GM18870 (cell line): ENCODE data around the gene DUSP7.
A peak's percentile ranks its signal among the peaks of the same experiment; 100 is the strongest.
"Not testable (repeated sequence)": the region's sequence is repeated elsewhere in the genome, so short reads cannot be mapped to it uniquely, and the experiment has no call there.

Experiments
- ATAC-seq: cut with Tn5 transposase; IDR thresholded peaks from one replicate; pipeline ENCODE4 v1.9.1; 2021; ENCODE audit warnings: moderate library complexity; ENCODE audit not compliant: unreplicated experiment

The DUSP7 gene

GRCh38 chr3:52049503-52049902 lies 6.9 kb downstream of the DUSP7 start:
- no peak for ATAC-seq

- no peak for ATAC-seq
Observed at GRCh38 chr3:52047295-52047960, 8.9 kb downstream of the DUSP7 start.

GRCh38 chr3:52046902-52047239 lies 9.5 kb downstream of the DUSP7 start:
- no peak for ATAC-seq

GRCh38 chr3:52046186-52046901 lies 10.0 kb downstream of the DUSP7 start:
- ATAC-seq: no peak

- no peak for ATAC-seq
Observed at GRCh38 chr3:52044869-52045619, 11.3 kb downstream of the DUSP7 start.

GRCh38 chr3:52043750-52044149 lies 12.6 kb downstream of the DUSP7 start:
- no peak for ATAC-seq

GRCh38 chr3:52043039-52043438 lies 13.3 kb downstream of the DUSP7 start:
- ATAC-seq: not testable (repeated sequence)

- no peak for ATAC-seq
Observed at GRCh38 chr3:52041118-52041731, 15.1 kb downstream of the DUSP7 start.

GRCh38 chr3:52040600-52040999 lies 15.8 kb downstream of the DUSP7 start:
- ATAC-seq: no peak

- ATAC-seq: no peak
Observed at GRCh38 chr3:52039846-52040245, 16.5 kb downstream of the DUSP7 start.

GRCh38 chr3:52039426-52039825 lies 16.9 kb downstream of the DUSP7 start:
- ATAC-seq: no peak

- no peak for ATAC-seq
Observed at GRCh38 chr3:52038227-52038626, 18.1 kb downstream of the DUSP7 start.

- no peak for ATAC-seq
Observed at GRCh38 chr3:52037291-52037690, 19.1 kb downstream of the DUSP7 start.

GRCh38 chr3:52036829-52037228 lies 19.5 kb downstream of the DUSP7 start:
- no peak for ATAC-seq

GRCh38 chr3:52036222-52036694 lies 20.1 kb downstream of the DUSP7 start:
- peak; percentile 71 for ATAC-seq

GRCh38 chr3:52034651-52035050 lies 21.7 kb downstream of the DUSP7 start:
- ATAC-seq: no peak

GRCh38 chr3:52034212-52034611 lies 22.2 kb downstream of the DUSP7 start:
- no peak for ATAC-seq

GRCh38 chr3:52033748-52034147 lies 22.6 kb downstream of the DUSP7 start:
- not testable (repeated sequence) for ATAC-seq

- no peak for ATAC-seq
Observed at GRCh38 chr3:52032702-52033408, 23.5 kb downstream of the DUSP7 start.

- ATAC-seq: no peak
Observed at GRCh38 chr3:52031896-52032295, 24.5 kb downstream of the DUSP7 start.
